DMS53 treated with DMSO at 0.1 percent for 48 hours (cell line): ENCODE data around the gene C10orf62.
"Not testable (repeated sequence)": the region's sequence is repeated elsewhere in the genome, so short reads cannot be mapped to it uniquely, and the experiment has no call there.

Source experiments
- DNase-seq: peaks from one replicate; lab custom pipeline; 2025; ENCODE audit not compliant: unreplicated experiment; lab: John Stamatoyannopoulos, UW

C10orf62 gene

GRCh38 chr10:97627731-97628130 is 38.2 kb downstream of the C10orf62 start:
- DNase-seq = no peak

GRCh38 chr10:97628228-97628627 is 38.7 kb downstream of the C10orf62 start:
- DNase-seq = no peak

- DNase-seq = no peak
These were observed 39.8 kb downstream of the C10orf62 start for GRCh38 chr10:97629289-97629688.

- no peak for DNase-seq
These were observed 41.6 kb downstream of the C10orf62 start for GRCh38 chr10:97631098-97631497.

- DNase-seq = peak; percentile 96
These were observed 43.7 kb downstream of the C10orf62 start, which contains the start of gene MORN4 for GRCh38 chr10:97632949-97633884. Gene MORN4 (minus strand): TSS chr10:97633500. CDS start chr10:97619653, 13,847 bp downstream.

GRCh38 chr10:97633921-97634320 is 44.4 kb downstream of the C10orf62 start:
- peak; percentile 85 for DNase-seq

- no peak for DNase-seq
These were observed 46.1 kb downstream of the C10orf62 start for GRCh38 chr10:97635577-97635976.

- DNase-seq = not testable (repeated sequence)
These were observed 49.6 kb downstream of the C10orf62 start for GRCh38 chr10:97639090-97639489.

- DNase-seq = peak; percentile 100
These were observed 50.8 kb downstream of the C10orf62 start, which contains the start of gene PI4K2A for GRCh38 chr10:97640174-97640867. Gene PI4K2A (plus strand): TSS chr10:97640671. CDS start chr10:97640743, 72 bp downstream.
